Neural progenitor cell (in vitro differentiated cells): ENCODE data around the gene TRABD.

ENCODE experiments used
- CTCF ChIP-seq: fragments of 200-600 bp; sonication (generic); IDR thresholded peaks from 2 replicates; pipeline ENCODE4 v1.5.1; 2017; ENCODE audit warnings: antibody characterized with exemption, mild to moderate bottlenecking
- EZH2 ChIP-seq: fragments of 200-600 bp; sonication (generic); IDR thresholded peaks from 2 replicates; pipeline ENCODE4 v1.6.1; 2017; ENCODE audit warnings: antibody characterized with exemption, mild to moderate bottlenecking, moderate library complexity
- EZH2phosphoT487 ChIP-seq: fragments of 200-600 bp; sonication (generic); IDR thresholded peaks from 2 replicates; pipeline ENCODE4 v1.6.1; 2017; ENCODE audit warnings: antibody characterized with exemption

GRCh38 chr22:50176850-50177536, 8.7 kb upstream of the TRABD start:
- TF ChIP-seq CTCF (no peak), EZH2 (no peak), EZH2phosphoT487 (no peak)
